Activated B cell treated with CpG ODN at 0.5 μM for 24 hours (primary cell): ENCODE results near the gene MAD1L1. TPM values are rescaled to one million over a fixed set of nuclear protein-coding genes. Genes with fewer than 3 reads are reported as not detected.

ENCODE experiments used
- ATAC-seq: fragments of 200-7000 bp; cut with Tn5 transposase; one replicate; pipeline ENCODE4 v1.10.0; 2021; ENCODE audit warnings: low read depth, mild to moderate bottlenecking, moderate library complexity
- CTCF ChIA-PET: fragments of 350-600 bp; sonication (Branson Sonifier 250); formaldehyde crosslinking; loops from one replicate; lab custom pipeline; 2021; ENCODE audit warnings: antibody characterized with exemption; lab: Charles Lee
- POLR2A ChIA-PET: fragments of 350-600 bp; sonication (Branson Sonifier 250); formaldehyde crosslinking; loops from one replicate; lab custom pipeline; 2021; ENCODE audit warnings: antibody characterized with exemption; lab: Charles Lee
- DNase-seq: peaks from one replicate; pipeline ENCODE4 v3.0.0; 2022
- H3K27ac Mint-ChIP-seq: one replicate; pipeline ENCODE4 v1.8.0; 2020; ENCODE audit warnings: mixed read lengths
- H3K27me3 Mint-ChIP-seq: one replicate; pipeline ENCODE4 v1.8.0; 2021; ENCODE audit warnings: mixed read lengths
- H3K36me3 Mint-ChIP-seq: one replicate; pipeline ENCODE4 v1.8.0; 2021; ENCODE audit warnings: low read depth, mixed read lengths
- H3K4me1 Mint-ChIP-seq: one replicate; pipeline ENCODE4 v1.8.0; 2021; ENCODE audit warnings: mixed read lengths
- H3K4me3 Mint-ChIP-seq: one replicate; pipeline ENCODE4 v1.8.0; 2020; ENCODE audit warnings: mild to moderate bottlenecking, mixed read lengths
- H3K9me3 Mint-ChIP-seq: one replicate; pipeline ENCODE4 v1.8.0; 2020; ENCODE audit warnings: mixed read lengths
- CTCF ChIP-seq: fragments of 200-600 bp; IDR thresholded peaks from one replicate; pipeline ENCODE4 v1.8.0; 2022; ENCODE audit warnings: antibody characterized with exemption, mild to moderate bottlenecking
- intact Hi-C: fragments of 100-400 bp; cut with micrococcal nuclease; formaldehyde crosslinking; loops from one replicate; pipeline ENCODE4 v1.15.1; 2024
- total RNA-seq: library from RNA; stranded (reverse); gene quantifications from 2 replicates; pipeline ENCODE4 v1.2.3, GENCODE V29; 2022

The MAD1L1 gene
- total RNA-seq, 1 donor from 2014 or later, result 54.6 TPM

GRCh38 chr7:2103071-2103898 lies 129.5 kb downstream of the MAD1L1 start:
- H3K9me3 Mint-ChIP-seq, result no peaks in the 10 kb centered on the region
- H3K36me3 Mint-ChIP-seq, result no peaks in the 10 kb centered on the region
- peak overlapping the region; percentile 71 for H3K27ac Mint-ChIP-seq
- ATAC-seq (no peak), DNase-seq (no peak)
- ChIA-PET POLR2A (no interaction called here), CTCF (no interaction called here)
- peaks cover 50% of the 10 kb centered on the region for H3K4me1 Mint-ChIP-seq
- H3K4me3 Mint-ChIP-seq, result no peak overlapping the region
- H3K27me3 Mint-ChIP-seq, result no peaks in the 10 kb centered on the region
- intact Hi-C loops, result loop anchor here (5.0 kb wide), 4 partner anchors 54 to 441 kb away; no protein-coding TSS in a partner anchor
- no peak for TF ChIP-seq CTCF

GRCh38 chr7:2102375-2102723 lies 130.4 kb downstream of the MAD1L1 start:
- H3K36me3 Mint-ChIP-seq, result no peaks in the 10 kb centered on the region
- TF ChIP-seq CTCF, result no peak
- H3K4me3 Mint-ChIP-seq, result no peak overlapping the region
- no peaks in the 10 kb centered on the region for H3K9me3 Mint-ChIP-seq
- H3K27ac Mint-ChIP-seq, result no peak overlapping the region
- H3K27me3 Mint-ChIP-seq, result no peaks in the 10 kb centered on the region
- ATAC-seq (no peak), DNase-seq (no peak)
- H3K4me1 Mint-ChIP-seq, result peaks cover 57% of the 10 kb centered on the region
- POLR2A ChIA-PET, result no interaction called here
- intact Hi-C loops, result loop anchor here (5.0 kb wide), 4 partner anchors 55 to 440 kb away; no protein-coding TSS in a partner anchor
- CTCF ChIA-PET, result no interaction called here

- H3K4me1 Mint-ChIP-seq, result peaks cover 61% of the 10 kb centered on the region
- CTCF ChIA-PET, result no interaction called here
- TF ChIP-seq CTCF, result no peak
- peak overlapping the region; percentile 27 for H3K27ac Mint-ChIP-seq
- H3K9me3 Mint-ChIP-seq, result no peaks in the 10 kb centered on the region
- H3K36me3 Mint-ChIP-seq, result no peaks in the 10 kb centered on the region
- no peak for ATAC-seq
- H3K27me3 Mint-ChIP-seq, result no peaks in the 10 kb centered on the region
- H3K4me3 Mint-ChIP-seq, result no peak overlapping the region
- POLR2A ChIA-PET, result no interaction called here
- no peak for DNase-seq
- intact Hi-C loops, result loop anchor here (2.0 to 5.0 kb wide), 9 partner anchors 29 to 523 kb away; partner anchors contain the start of gene MAD1L1
Measured at GRCh38 chr7:2101630-2102374, 130.9 kb downstream of the MAD1L1 start.

GRCh38 chr7:2100278-2101208 lies 132.2 kb downstream of the MAD1L1 start:
- peak overlapping the region; percentile 94 for H3K27ac Mint-ChIP-seq
- peak; percentile 82 for ATAC-seq
- H3K9me3 Mint-ChIP-seq, result no peaks in the 10 kb centered on the region
- H3K4me1 Mint-ChIP-seq, result peaks cover 69% of the 10 kb centered on the region
- peak; percentile 61 for DNase-seq
- POLR2A ChIA-PET, result interaction anchor here (0.6 to 1.8 kb wide), 8 partner anchors 20 to 248 kb away, joined by 3 to 6 read pairs (median 4); no protein-coding TSS in a partner anchor
- CTCF ChIA-PET, result interaction anchor here (0.8 to 2.0 kb wide), 9 partner anchors 50 to 248 kb away, joined by 3 to 23 read pairs (median 3); no protein-coding TSS in a partner anchor
- peak overlapping the region; percentile 82 for H3K4me3 Mint-ChIP-seq
- H3K36me3 Mint-ChIP-seq, result no peaks in the 10 kb centered on the region
- H3K27me3 Mint-ChIP-seq, result no peaks in the 10 kb centered on the region
- intact Hi-C loops, result loop anchor here (1.0 to 5.0 kb wide), 13 partner anchors 10 to 522 kb away; partner anchors contain the start of gene MAD1L1
- no peak for TF ChIP-seq CTCF
